GM10266 (cell line): ENCODE data around the gene ACO2.
"Not testable (repeated sequence)": the region's sequence is repeated elsewhere in the genome, so short reads cannot be mapped to it uniquely, and the experiment has no call there.

Experiments
- DNase-seq: peaks from one replicate; pipeline ENCODE4 v3.0.0; 2012; ENCODE audit errors: extremely low spot score
- CTCF ChIP-seq: IDR thresholded peaks from 2 replicates; pipeline ENCODE4 v1.5.1; 2012; ENCODE audit warnings: mild to moderate bottlenecking, low read depth; ENCODE audit not compliant: control insufficient read depth, insufficient read depth; ENCODE audit errors: missing control alignments

ACO2 gene

GRCh38 chr22:41468381-41469217 is at the start of gene ACO2, which contains the start of gene PHF5A:
Gene ACO2, plus strand, starts transcription at chr22:41469117. Its CDS starts 30 bp downstream, at chr22:41469147.
Gene PHF5A, minus strand, starts transcription at chr22:41468692. Its CDS starts 39 bp downstream, at chr22:41468653.
- peak; percentile 90 for DNase-seq
- TF ChIP-seq CTCF: no peak

- DNase-seq: no peak
- no peak for TF ChIP-seq CTCF
Observed at GRCh38 chr22:41425660-41426365, 43.1 kb upstream of the ACO2 start.

DNA sequence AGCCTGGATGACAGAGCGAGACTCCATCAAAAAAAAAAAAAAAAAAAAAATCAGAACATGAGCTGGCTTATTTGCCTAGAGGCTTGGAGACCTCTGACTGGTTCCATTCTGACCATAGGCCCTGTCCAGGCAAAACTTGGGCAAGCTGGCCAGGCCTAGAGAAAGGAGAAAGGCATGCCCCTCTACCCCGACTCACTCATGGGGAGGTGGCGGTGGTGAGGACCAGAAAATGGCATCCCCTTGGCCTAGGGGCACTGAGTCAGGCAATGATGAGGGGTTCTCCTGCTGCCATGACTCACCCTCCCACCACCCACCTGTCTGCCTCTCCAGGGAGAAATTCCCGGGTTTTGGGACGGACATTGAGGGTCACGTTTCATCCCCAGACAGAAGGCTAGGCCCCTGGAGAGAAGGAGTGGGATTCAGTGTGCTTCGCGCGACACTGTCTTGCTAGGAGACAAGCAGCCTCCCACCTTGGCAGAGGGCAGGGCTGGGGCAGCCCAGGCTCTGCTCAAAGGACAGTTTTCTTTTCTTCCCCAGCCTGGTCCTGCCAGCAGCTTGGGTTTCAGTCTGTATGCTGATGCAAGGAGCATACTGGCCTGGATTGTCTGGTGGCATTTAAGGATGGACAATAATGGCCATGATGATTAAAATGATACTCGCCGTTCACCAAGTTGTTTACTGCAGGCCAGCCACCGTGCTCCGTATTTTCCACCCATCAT is 39.5 kb upstream of the ACO2 start:
- TF ChIP-seq CTCF: no peak
- no peak for DNase-seq

- DNase-seq: no peak
- no peak for TF ChIP-seq CTCF
Observed at GRCh38 chr22:41429951-41430332, 39.0 kb upstream of the ACO2 start.

- DNase-seq: no peak
- no peak for TF ChIP-seq CTCF
Observed at GRCh38 chr22:41431656-41432055, 37.3 kb upstream of the ACO2 start.

DNA sequence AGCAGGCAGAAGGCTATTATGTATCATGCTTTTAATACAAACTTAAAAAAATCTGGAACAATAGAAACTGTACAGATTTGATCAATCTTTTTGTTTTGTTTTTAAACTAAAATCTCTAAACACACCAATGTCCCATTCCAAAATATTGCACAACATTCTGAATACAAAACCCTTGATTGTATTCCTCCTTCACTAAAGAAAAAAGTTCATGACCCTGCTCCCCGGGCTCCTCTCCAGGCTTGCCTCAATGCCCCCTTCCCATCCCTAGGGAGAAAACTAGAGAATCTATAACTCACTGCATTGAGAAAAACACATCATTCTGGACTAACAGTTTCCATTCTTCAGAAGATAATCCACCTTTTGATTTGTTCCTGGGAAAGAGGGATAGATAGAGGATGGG is 35.4 kb upstream of the ACO2 start:
- DNase-seq: not testable (repeated sequence)

GRCh38 chr22:41434361-41435003 is 34.4 kb upstream of the ACO2 start:
- not testable (repeated sequence) for DNase-seq
